Lower lobe of right lung (tissue), 2 donors: Measurements from ENCODE around the gene PIAS3. TPM values are rescaled to one million over a fixed set of nuclear protein-coding genes. Genes with fewer than 3 reads are reported as not detected.
A peak's percentile ranks its signal among the peaks of the same experiment; 100 is the strongest.

ENCODE experiments used
- ATAC-seq, 2 donors: fragments of 200-7000 bp; cut with Tn5 transposase; one replicate each; pipeline ENCODE4 v1.9.1; 2020 to 2022; ENCODE audit warnings: mild to moderate bottlenecking in 2 of 2, moderate library complexity in 2 of 2
- DNase-seq: peaks from one replicate; pipeline ENCODE4 v3.0.0-alpha.2; 2020
- H3K27ac ChIP-seq: fragments of 200-600 bp; one replicate; pipeline ENCODE4 v1.8.0; 2022
- H3K27me3 ChIP-seq: fragments of 200-600 bp; one replicate; pipeline ENCODE4 v1.8.0; 2022; ENCODE audit warnings: low read depth
- H3K36me3 ChIP-seq: fragments of 200-600 bp; one replicate; pipeline ENCODE4 v1.8.0; 2022; ENCODE audit warnings: mild to moderate bottlenecking
- H3K4me1 ChIP-seq: fragments of 200-600 bp; one replicate; pipeline ENCODE4 v1.8.0; 2022
- H3K4me3 ChIP-seq: fragments of 200-600 bp; one replicate; pipeline ENCODE4 v1.8.0; 2022; ENCODE audit warnings: mild to moderate bottlenecking
- H3K9me3 ChIP-seq: fragments of 200-600 bp; one replicate; pipeline ENCODE4 v1.8.0; 2022
- CTCF ChIP-seq: fragments of 200-600 bp; IDR thresholded peaks from one replicate; pipeline ENCODE4 v1.8.0; 2022; ENCODE audit warnings: antibody characterized with exemption, mild to moderate bottlenecking
- intact Hi-C: fragments of 100-400 bp; cut with DNase I; formaldehyde crosslinking; loops from one replicate; pipeline ENCODE4 v1.11.0; 2022
- total RNA-seq: library from RNA; stranded (reverse); fragmentation: NEBNext Ultra II Directional; extraction: Animal tissue kit (Norgen Biotek cat#: 25700); gene quantifications from one replicate; pipeline ENCODE4 v1.2.1, GENCODE V29; 2021
- donor health status: DM: no; HTN: yes; CAD: no; lungs with severe emphysema.

PIAS3 gene
- total RNA-seq, 1 donor from 2014 or later, result 27.7 TPM

DNA sequence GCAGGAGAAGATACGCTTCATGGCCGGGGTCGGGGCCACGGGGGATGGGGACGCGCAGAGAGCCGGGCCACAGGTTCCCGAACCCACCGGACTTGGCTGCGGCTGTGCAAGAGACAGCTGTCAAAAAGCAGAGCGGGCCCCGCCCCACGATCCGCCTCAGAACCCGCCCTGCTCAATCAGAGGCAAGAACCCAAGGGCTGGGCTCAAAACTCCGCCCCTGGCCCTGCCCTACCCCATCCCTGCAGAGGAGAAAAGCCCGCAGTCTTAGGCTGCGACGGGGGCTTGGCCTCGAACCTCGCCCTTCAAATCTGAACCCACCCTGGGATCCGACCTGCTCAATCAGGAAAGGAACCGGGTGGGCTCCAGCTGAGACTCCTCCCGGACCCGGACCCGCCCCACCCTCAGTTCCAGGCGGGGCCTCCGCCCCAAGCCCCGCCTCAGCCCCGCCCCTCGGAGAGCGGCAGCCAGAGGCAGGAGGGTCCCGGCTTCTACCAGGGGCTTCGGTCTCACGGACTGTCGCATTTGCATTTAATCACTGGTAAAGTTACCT lies 26.9 kb upstream of the PIAS3 start, which contains the start of gene ANKRD35:
ANKRD35 (minus strand) TSS at position 129 of the 550 bp plus-strand sequence; CDS start at position 21, 108 bp downstream.
- TF ChIP-seq CTCF, result no peak
- ATAC-seq (peak; percentile 95 to 98), DNase-seq (peak; percentile 94)
- H3K9me3 ChIP-seq, result no peaks in the 10 kb centered on the region
- H3K4me3 ChIP-seq, result peak within 1 kb of the TSS; percentile 80
- H3K36me3 ChIP-seq, result no peaks in the 10 kb centered on the region
- no peak within 1 kb of the TSS for H3K27ac ChIP-seq
- peaks cover 18% of the 10 kb centered on the region for H3K4me1 ChIP-seq
- intact Hi-C loops, result no loop called here
- H3K27me3 ChIP-seq, result peaks cover 4% of the 10 kb centered on the region

DNA sequence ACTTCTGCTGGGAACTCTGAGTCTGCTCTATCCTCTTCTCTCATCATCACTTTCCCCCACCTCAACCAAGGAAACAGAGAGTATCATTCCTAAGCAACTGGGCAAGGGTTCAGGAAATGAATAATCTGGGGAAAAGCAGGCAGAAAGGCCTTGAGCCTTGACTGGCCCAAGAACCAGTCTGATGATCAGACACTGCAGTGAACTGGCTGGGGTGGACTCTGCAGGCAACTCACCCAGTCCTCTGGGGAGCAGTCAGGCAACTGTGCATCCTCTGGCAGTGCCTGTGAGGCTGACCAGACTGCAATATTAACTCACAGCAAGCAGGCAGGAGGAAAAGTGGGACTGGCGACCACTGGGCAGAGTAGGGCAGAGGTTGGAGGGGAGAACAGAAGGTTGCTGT lies 25.8 kb upstream of the PIAS3 start:
- no peak for ATAC-seq
- Histone ChIP-seq H3K9me3 (no peaks in the 10 kb centered on the region), H3K36me3 (no peaks in the 10 kb centered on the region), H3K4me3 (no peak overlapping the region), H3K27ac (no peak overlapping the region), H3K27me3 (peaks cover 4% of the 10 kb centered on the region), H3K4me1 (peaks cover 9% of the 10 kb centered on the region)
- no peak for DNase-seq
- TF ChIP-seq CTCF, result no peak
- intact Hi-C loops, result no loop called here

GRCh38 chr1:145879775-145880174 lies 20.9 kb upstream of the PIAS3 start:
- Histone ChIP-seq H3K27me3 (peaks cover 2% of the 10 kb centered on the region), H3K9me3 (no peaks in the 10 kb centered on the region), H3K4me1 (no peaks in the 10 kb centered on the region), H3K27ac (no peak overlapping the region), H3K36me3 (no peaks in the 10 kb centered on the region), H3K4me3 (no peak overlapping the region)
- intact Hi-C loops, result no loop called here
- DNase-seq, result no peak
- TF ChIP-seq CTCF, result no peak
- no peak for ATAC-seq

DNA sequence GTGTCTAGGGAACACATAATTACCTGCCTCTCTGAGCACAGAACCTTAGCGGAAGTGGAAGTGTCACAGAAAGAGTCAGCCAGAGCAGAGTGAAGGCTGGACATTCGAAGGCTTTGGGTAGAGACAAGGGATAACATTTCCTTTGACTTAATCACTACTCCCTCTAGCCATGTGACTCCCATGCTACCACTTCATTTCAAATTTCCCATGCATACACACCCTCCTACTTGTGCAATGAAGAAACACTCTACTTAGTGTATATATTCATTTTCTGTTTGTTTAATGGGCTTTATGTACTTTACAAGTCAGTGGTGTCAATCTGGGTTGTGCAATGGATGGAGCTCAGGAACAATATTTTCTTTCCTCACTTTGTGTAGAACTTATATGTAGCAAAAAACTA lies 19.8 kb upstream of the PIAS3 start:
- intact Hi-C loops, result no loop called here
- H3K9me3 ChIP-seq, result no peaks in the 10 kb centered on the region
- no peak overlapping the region for H3K4me3 ChIP-seq
- no peak for TF ChIP-seq CTCF
- H3K27me3 ChIP-seq, result no peaks in the 10 kb centered on the region
- ATAC-seq, result peak in 1 of 2 donors; percentile 34
- no peaks in the 10 kb centered on the region for H3K4me1 ChIP-seq
- DNase-seq, result no peak
- H3K36me3 ChIP-seq, result no peaks in the 10 kb centered on the region
- H3K27ac ChIP-seq, result no peak overlapping the region

DNA sequence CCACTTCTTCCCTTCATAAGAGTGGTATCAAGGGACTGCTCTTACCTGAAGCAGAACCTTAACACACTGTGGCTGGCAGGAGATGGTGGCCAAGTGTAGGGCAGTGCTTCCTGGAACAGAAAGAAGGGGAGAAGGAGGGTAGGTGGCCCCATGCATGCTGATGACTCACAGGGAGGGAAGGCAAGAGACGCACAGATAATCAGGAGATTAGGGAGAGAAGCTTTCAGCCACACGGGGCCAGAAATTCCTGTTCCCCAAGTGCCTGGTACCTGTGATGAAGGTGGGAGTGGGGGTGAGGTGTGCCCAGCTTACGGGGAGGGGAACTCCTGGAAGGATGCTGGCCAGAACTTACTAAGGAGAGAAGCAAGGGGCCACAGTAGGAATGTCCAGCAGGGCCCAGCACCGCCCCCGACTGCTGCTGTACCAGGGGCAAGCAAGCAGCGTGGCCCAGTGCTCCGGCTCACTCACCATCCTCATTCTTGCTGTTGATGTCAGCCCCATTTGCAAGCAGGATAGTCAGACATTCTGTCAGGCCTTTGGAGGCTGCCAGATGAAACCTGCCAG lies 19.1 kb upstream of the PIAS3 start:
- Histone ChIP-seq H3K27ac (no peak overlapping the region), H3K9me3 (no peaks in the 10 kb centered on the region), H3K4me1 (peaks cover 3% of the 10 kb centered on the region), H3K4me3 (no peak overlapping the region), H3K36me3 (no peaks in the 10 kb centered on the region), H3K27me3 (no peaks in the 10 kb centered on the region)
- ATAC-seq (no peak), DNase-seq (no peak)
- intact Hi-C loops, result no loop called here
- TF ChIP-seq CTCF, result no peak
